HepG2 (cell line): ENCODE data around the gene WDR41. TPM values are rescaled to one million over a fixed set of nuclear protein-coding genes. Genes with fewer than 3 reads are reported as not detected.

ENCODE experiments used
- ADNP ChIP-seq: sonication (generic); formaldehyde crosslinking; IDR thresholded peaks from 2 replicates; pipeline ENCODE4 v1.4.0; 2020; ENCODE audit warnings: missing genetic modification reagents
- DPF2 ChIP-seq: sonication (generic); formaldehyde crosslinking; IDR thresholded peaks from 2 replicates; pipeline ENCODE4 v1.4.0; 2020; ENCODE audit warnings: mild to moderate bottlenecking, low read depth, missing genetic modification reagents, borderline replicate concordance
- HES4 ChIP-seq: sonication (generic); formaldehyde crosslinking; IDR thresholded peaks from 2 replicates; pipeline ENCODE4 v1.9.0; 2021; ENCODE audit warnings: mild to moderate bottlenecking, missing genetic modification reagents, borderline replicate concordance
- KLF15 ChIP-seq: sonication (generic); formaldehyde crosslinking; IDR thresholded peaks from 2 replicates; pipeline ENCODE4 v1.8.1; 2023; ENCODE audit warnings: borderline replicate concordance, mild to moderate bottlenecking, inconsistent platforms, missing genetic modification reagents, mixed read lengths
- MLLT10 ChIP-seq: sonication (generic); formaldehyde crosslinking; IDR thresholded peaks from 2 replicates; pipeline ENCODE4 v1.4.0; 2020; ENCODE audit warnings: missing genetic modification reagents
- THAP7 ChIP-seq: sonication (generic); formaldehyde crosslinking; IDR thresholded peaks from 2 replicates; pipeline ENCODE4 v1.8.1; 2023; ENCODE audit warnings: mild to moderate bottlenecking, missing genetic modification reagents
- ZMYM3 ChIP-seq: sonication (generic); formaldehyde crosslinking; IDR thresholded peaks from 2 replicates; pipeline ENCODE4 v1.5.1; 2020; ENCODE audit warnings: mild to moderate bottlenecking, missing genetic modification reagents
- ZNF10 ChIP-seq: sonication (generic); formaldehyde crosslinking; IDR thresholded peaks from 2 replicates; pipeline ENCODE4 v1.4.0; 2020; ENCODE audit warnings: mild to moderate bottlenecking, low read depth, missing genetic modification reagents, borderline replicate concordance
- ZNF253 ChIP-seq: sonication (generic); formaldehyde crosslinking; IDR thresholded peaks from 2 replicates; pipeline ENCODE4 v1.8.0; 2022; ENCODE audit warnings: mild to moderate bottlenecking, missing genetic modification reagents, borderline replicate concordance
- ZNF331 ChIP-seq: sonication (generic); formaldehyde crosslinking; IDR thresholded peaks from 2 replicates; pipeline ENCODE4 v1.4.0; 2020; ENCODE audit warnings: missing genetic modification reagents
- ZNF646 ChIP-seq: sonication (generic); formaldehyde crosslinking; IDR thresholded peaks from 2 replicates; pipeline ENCODE4 v1.9.0; 2021; ENCODE audit warnings: mild to moderate bottlenecking, missing genetic modification reagents
- polyA plus RNA-seq, 8 experiments: library from polyadenylated mRNA; depleted of rRNA in 3 of 8; stranded (reverse) in 7 of 8; unstranded in 1 of 8; fragments of >200 nt; fragmentation: Illumina TruSeq in 4 of 8; extraction: Trizol in 4 of 8; gene quantifications; 2 replicates each; pipeline versions ENCODE4 v1.2.1 to v1.2.3, GENCODE V29; 2011 to 2016; ENCODE audit warnings: low read depth in 4 of 8, missing spikeins in 1 of 8, mixed read lengths in 1 of 8; ENCODE audit not compliant: insufficient read depth in 1 of 8
- total RNA-seq, 5 experiments: library from RNA; depleted of rRNA; stranded (reverse); fragments of >200 nt; fragmentation: Illumina TruSeq; extraction: Trizol; gene quantifications; 2 replicates each; pipeline ENCODE4 v1.2.3, GENCODE V29; 2016; ENCODE audit warnings: low read depth in 1 of 5
- TF ChIP-seq, protein P1 (sequence below): sonication (generic); formaldehyde crosslinking; IDR thresholded peaks from 2 replicates; pipeline ENCODE4 v1.4.0; 2020; ENCODE audit warnings: missing genetic modification reagents
- TF ChIP-seq, protein P2 (sequence below): sonication (generic); formaldehyde crosslinking; IDR thresholded peaks from 2 replicates; pipeline ENCODE4 v1.8.1; 2022; ENCODE audit warnings: low read depth, mild to moderate bottlenecking, missing genetic modification reagents

Gene WDR41
- total and polyA plus RNA-seq, 2 of the 13 experiments (the other 11 are each of a cell fraction or from before 2014, with no cell fraction given), result 18.9 to 39.3 TPM

DNA sequence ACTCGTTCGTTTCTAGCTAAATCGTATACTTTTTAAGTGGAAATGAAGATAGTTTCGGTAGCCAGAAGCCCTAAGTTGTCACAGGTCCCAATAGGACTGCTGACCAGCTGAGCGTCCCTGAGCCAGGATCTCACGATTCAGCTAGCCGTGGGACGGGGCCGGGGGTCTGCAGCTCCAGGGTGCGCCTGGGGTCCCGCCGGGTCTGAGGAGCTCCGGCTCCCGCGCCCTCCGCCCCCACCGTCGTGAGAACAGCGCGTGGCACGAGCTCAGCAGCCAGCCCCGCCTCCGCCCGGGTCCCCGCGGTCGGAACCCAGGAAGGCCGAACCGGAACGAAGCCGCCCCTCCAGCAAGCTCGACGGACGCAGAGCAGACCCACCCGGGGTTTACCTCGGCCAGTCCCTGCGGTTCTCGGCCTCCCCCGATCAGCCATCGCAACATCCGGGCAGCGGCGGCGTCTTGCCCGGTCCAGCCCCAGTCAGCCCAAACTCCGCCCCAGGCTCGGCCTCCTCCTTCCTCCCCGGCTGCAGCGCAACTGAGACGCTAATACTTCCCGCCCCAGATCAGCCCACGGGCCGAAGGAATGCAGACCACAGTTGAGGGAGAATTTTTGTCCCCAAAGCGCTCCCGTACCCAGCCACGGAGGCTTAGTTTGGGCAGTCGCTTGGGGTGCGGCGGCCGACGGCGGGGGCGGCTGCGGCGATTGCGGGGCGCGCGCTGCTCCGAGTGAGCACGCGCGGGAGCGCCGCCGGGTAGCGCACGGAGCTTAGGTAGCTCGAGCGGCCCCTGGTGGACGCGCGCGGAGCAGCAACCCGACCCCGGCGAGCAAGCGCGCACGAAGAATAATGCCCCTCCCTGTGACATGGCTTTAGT is at the start of gene WDR41 (continued):
- TF ChIP-seq MLLT10 (CRISPR knock-in tag) (no peak), ZNF10 (CRISPR knock-in tag) (no peak), HES4 (CRISPR knock-in tag) (peak; percentile 67; the same call in 1 of the 2 replicates), ZNF646 (CRISPR knock-in tag) (0 out of 2 replicates have a peak, but pooled peaks have one; percentile 24), ZNF331 (CRISPR knock-in tag) (peak; percentile 25), DPF2 (CRISPR knock-in tag) (no peak), KLF15 (0 out of 2 replicates have a peak, but pooled peaks have one; percentile 64), THAP7 (peak; percentile 41; the same call in 1 of the 2 replicates), ADNP (CRISPR knock-in tag) (no peak), ZMYM3 (peak; percentile 75; the same call in 1 of the 2 replicates), ZNF253 (CRISPR knock-in tag) (peak; percentile 89; the same call in 1 of the 2 replicates)
- TF ChIP-seq, protein P1, sequence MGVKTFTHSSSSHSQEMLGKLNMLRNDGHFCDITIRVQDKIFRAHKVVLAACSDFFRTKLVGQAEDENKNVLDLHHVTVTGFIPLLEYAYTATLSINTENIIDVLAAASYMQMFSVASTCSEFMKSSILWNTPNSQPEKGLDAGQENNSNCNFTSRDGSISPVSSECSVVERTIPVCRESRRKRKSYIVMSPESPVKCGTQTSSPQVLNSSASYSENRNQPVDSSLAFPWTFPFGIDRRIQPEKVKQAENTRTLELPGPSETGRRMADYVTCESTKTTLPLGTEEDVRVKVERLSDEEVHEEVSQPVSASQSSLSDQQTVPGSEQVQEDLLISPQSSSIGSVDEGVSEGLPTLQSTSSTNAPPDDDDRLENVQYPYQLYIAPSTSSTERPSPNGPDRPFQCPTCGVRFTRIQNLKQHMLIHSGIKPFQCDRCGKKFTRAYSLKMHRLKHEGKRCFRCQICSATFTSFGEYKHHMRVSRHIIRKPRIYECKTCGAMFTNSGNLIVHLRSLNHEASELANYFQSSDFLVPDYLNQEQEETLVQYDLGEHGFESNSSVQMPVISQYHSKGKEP, result 0 out of 2 replicates have a peak, but pooled peaks have one; percentile 3
- TF ChIP-seq, protein P2, sequence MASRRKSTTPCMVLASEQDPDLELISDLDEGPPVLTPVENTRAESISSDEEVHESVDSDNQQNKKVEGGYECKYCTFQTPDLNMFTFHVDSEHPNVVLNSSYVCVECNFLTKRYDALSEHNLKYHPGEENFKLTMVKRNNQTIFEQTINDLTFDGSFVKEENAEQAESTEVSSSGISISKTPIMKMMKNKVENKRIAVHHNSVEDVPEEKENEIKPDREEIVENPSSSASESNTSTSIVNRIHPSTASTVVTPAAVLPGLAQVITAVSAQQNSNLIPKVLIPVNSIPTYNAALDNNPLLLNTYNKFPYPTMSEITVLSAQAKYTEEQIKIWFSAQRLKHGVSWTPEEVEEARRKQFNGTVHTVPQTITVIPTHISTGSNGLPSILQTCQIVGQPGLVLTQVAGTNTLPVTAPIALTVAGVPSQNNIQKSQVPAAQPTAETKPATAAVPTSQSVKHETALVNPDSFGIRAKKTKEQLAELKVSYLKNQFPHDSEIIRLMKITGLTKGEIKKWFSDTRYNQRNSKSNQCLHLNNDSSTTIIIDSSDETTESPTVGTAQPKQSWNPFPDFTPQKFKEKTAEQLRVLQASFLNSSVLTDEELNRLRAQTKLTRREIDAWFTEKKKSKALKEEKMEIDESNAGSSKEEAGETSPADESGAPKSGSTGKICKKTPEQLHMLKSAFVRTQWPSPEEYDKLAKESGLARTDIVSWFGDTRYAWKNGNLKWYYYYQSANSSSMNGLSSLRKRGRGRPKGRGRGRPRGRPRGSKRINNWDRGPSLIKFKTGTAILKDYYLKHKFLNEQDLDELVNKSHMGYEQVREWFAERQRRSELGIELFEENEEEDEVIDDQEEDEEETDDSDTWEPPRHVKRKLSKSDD, result no peak
